ENCODE data around the gene DUOXA2. TPM values are rescaled to one million over a fixed set of nuclear protein-coding genes. Genes with fewer than 3 reads are reported as not detected.
A peak's percentile ranks its signal among the peaks of the same experiment; 100 is the strongest.

DUOXA2 gene
- total RNA-seq, 6 donors from 2014 or later: 0.13 TPM; not detected in 5

- no peak overlapping the region for H3K4me3 ChIP-seq
- H3K4me1 ChIP-seq: peaks cover 20 to 41% (median 29%) of the 10 kb centered on the region in 4 donors
- H3K27ac ChIP-seq: no peak overlapping the region
- WGBS, 2 donors: 9 to 17% methylated on average over 7 to 27 of the region's 71 CpGs
- no peaks in the 10 kb centered on the region for H3K36me3 ChIP-seq
- no peak for TF ChIP-seq CTCF (IDR thresholded peaks at IDR 0.05)
- no peak for TF ChIP-seq POLR2AphosphoS5 (IDR thresholded peaks at IDR 0.05)
- TF ChIP-seq EP300 (IDR thresholded peaks at IDR 0.05): no peak
- peaks cover 4 to 47% (median 35%) of the 10 kb centered on the region in 4 donors for H3K27me3 ChIP-seq
- no peak for ATAC-seq (ENCODE audit: low FRiP score in 2 of 2)
- peak in 1 of 2 donors; percentile 81 for DNase-seq
- H3K9me3 ChIP-seq: no peaks in the 10 kb centered on the region
Measured at GRCh38 chr15:45111390-45112142, 2.6 kb upstream of the DUOXA2 start.

- DNase-seq: no peak
- no peak overlapping the region for H3K27ac ChIP-seq
- no peak for ATAC-seq (ENCODE audit: low FRiP score in 2 of 2)
- WGBS, 2 donors: 8 to 9% methylated on average over 10 to 13 of the region's 13 CpGs
- TF ChIP-seq POLR2AphosphoS5 (IDR thresholded peaks at IDR 0.05) (no peak), POLR2A (IDR thresholded peaks at IDR 0.05) (no peak), EP300 (IDR thresholded peaks at IDR 0.05) (no peak), CTCF (IDR thresholded peaks at IDR 0.05) (no peak)
- no peaks in the 10 kb centered on the region for H3K9me3 ChIP-seq
- peaks cover 26 to 47% (median 35%) of the 10 kb centered on the region in 4 donors for H3K4me1 ChIP-seq
- H3K27me3 ChIP-seq: peaks cover 4 to 53% (median 38%) of the 10 kb centered on the region in 4 donors
- H3K4me3 ChIP-seq: peak overlapping the region in 2 of 4 donors; percentile 2 to 12
- H3K36me3 ChIP-seq: no peaks in the 10 kb centered on the region
Measured at GRCh38 chr15:45112143-45112590, 2.0 kb upstream of the DUOXA2 start.

DNA sequence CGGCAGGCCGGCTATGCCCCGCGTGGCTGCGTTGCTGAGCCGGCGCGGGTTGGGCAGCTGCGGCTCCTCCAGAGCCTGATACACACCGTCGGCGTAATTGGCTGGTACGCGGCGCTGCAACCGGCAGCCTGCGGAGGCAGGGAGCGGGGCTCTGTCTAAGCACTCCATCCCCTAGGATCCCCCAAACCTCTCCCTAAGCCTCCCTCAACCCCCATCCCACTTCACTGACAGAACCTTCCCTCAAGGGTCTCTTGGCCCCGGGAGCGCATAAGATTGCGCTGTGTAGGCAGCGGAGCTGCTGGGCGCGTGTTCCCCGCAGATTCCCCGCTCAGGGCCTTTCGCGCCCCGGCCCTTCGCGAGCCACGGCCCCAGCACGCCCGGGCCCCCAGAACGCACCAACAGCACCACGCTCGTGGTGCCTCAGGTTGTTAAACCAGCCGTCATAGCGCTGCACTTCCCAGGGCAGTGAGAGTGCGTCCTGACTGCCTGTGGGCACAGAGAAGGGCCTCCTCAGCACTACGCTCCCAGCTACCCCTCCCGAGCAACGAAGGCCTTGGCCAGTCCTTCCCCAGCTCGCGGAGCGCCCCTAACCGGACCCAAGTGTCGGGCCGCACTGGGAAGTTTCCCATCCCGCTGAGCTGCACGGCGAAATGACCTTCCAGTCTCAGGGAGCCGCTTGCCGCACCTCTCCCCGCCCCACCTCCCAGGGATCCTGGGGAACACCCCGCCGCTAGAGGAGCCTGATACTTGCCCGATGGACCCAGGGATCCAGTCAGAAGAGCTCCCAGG lies 1.3 kb upstream of the DUOXA2 start:
- H3K27me3 ChIP-seq: peaks cover 4 to 59% (median 41%) of the 10 kb centered on the region in 4 donors
- H3K4me1 ChIP-seq: peaks cover 32 to 53% (median 41%) of the 10 kb centered on the region in 4 donors
- H3K9me3 ChIP-seq: no peaks in the 10 kb centered on the region
- WGBS, 2 donors: 2 to 3% methylated on average over 15 to 49 of the region's 58 CpGs
- H3K36me3 ChIP-seq: no peaks in the 10 kb centered on the region
- no peak overlapping the region for H3K27ac ChIP-seq
- DNase-seq (peak in 1 of 2 donors; percentile 80), ATAC-seq (ENCODE audit: low FRiP score in 2 of 2) (peak in 1 of 2 donors; percentile 20)
- TF ChIP-seq POLR2A (IDR thresholded peaks at IDR 0.05) (no peak), CTCF (IDR thresholded peaks at IDR 0.05) (no peak)
- peak overlapping the region in 2 of 4 donors; percentile 2 to 12 for H3K4me3 ChIP-seq

GRCh38 chr15:45113380-45113990 lies 641 bp upstream of the DUOXA2 start:
- TF ChIP-seq POLR2AphosphoS5 (IDR thresholded peaks at IDR 0.05): no peak
- TF ChIP-seq POLR2A (IDR thresholded peaks at IDR 0.05): no peak
- no peak for TF ChIP-seq EP300 (IDR thresholded peaks at IDR 0.05)
- no peak for TF ChIP-seq CTCF (IDR thresholded peaks at IDR 0.05)
- Histone ChIP-seq H3K36me3 (no peaks in the 10 kb centered on the region), H3K27ac (no peak overlapping the region), H3K4me3 (no peak overlapping the region), H3K4me1 (peaks cover 36 to 56% (median 43%) of the 10 kb centered on the region in 4 donors), H3K9me3 (no peaks in the 10 kb centered on the region), H3K27me3 (peaks cover 4 to 61% (median 41%) of the 10 kb centered on the region in 4 donors)
- DNase-seq (no peak), ATAC-seq (ENCODE audit: low FRiP score in 2 of 2) (no peak)
- 8 to 12% methylated on average over 6 to 14 of the region's 14 CpGs for WGBS, 2 donors

All from upper lobe of left lung (tissue), 6 donors.